ENCODE measurements around the gene TRIM7. TPM values are rescaled to one million over a fixed set of nuclear protein-coding genes. Genes with fewer than 3 reads are reported as not detected.
A peak's percentile ranks its signal among the peaks of the same experiment; 100 is the strongest.

TRIM7 gene
- total and polyA plus RNA-seq, 2 donors (not counting 1 experiment from before 2014, with no cell fraction given): 1.7 to 7.4 TPM

GRCh38 chr5:181217803-181218062 is 12.7 kb upstream of the TRIM7 start:
- TF ChIP-seq EZH2 (IDR thresholded peaks at IDR 0.05; ENCODE audit: borderline replicate concordance, insufficient read depth, low read depth, low read length, poor library complexity, severe bottlenecking): no peak
- peak; percentile 13 for TF ChIP-seq CTCF (IDR thresholded peaks at IDR 0.05)
- peaks cover 43% of the 10 kb centered on the region for H3K4me1 Mint-ChIP-seq

GRCh38 chr5:181217111-181217802 is 12.3 kb upstream of the TRIM7 start:
- peaks cover 0 to 18% (median 0%) of the 10 kb centered on the region in 3 donors for H3K9me3 ChIP-seq (ENCODE audit: control extremely low read depth in 1 of 3, control insufficient read depth in 2 of 3, insufficient read depth in 1 of 3, low read length in 2 of 3)
- H3K79me2 ChIP-seq (ENCODE audit: control insufficient read depth, insufficient read depth, low read length): no peaks in the 10 kb centered on the region
- H3K9me3 Mint-ChIP-seq (ENCODE audit: insufficient read depth): no peaks in the 10 kb centered on the region
- 2% methylated on average over 46 of the region's 46 CpGs for WGBS (ENCODE audit: insufficient coverage)
- intact Hi-C loops (cut with micrococcal nuclease): loop anchor here (1.0 to 10.0 kb wide), 2 partner anchors 10 to 52 kb away; no protein-coding TSS in a partner anchor
- H3K4me3 ChIP-seq (ENCODE audit: control extremely low read depth in 1 of 5, extremely low read depth in 1 of 5, insufficient read depth in 1 of 5, low read depth in 2 of 5, low read length in 4 of 5): peak overlapping the region; percentile 53 to 86 (median 71)
- H3K27ac Mint-ChIP-seq: peak overlapping the region; percentile 94
- peaks cover 40% of the 10 kb centered on the region for H3K4me1 Mint-ChIP-seq
- H3K4me1 ChIP-seq (ENCODE audit: control insufficient read depth in 2 of 2, insufficient read depth in 2 of 2, low read length in 2 of 2): peaks cover 9 to 32% of the 10 kb centered on the region in 2 donors
- peak; percentile 83 for DNase-seq
- peak; percentile 32 for ATAC-seq (ENCODE audit: low read depth)
- ChIA-PET CTCF (interaction anchor here (0.9 to 1.9 kb wide), 5 partner anchors 10 to 33 kb away, joined by 3 to 13 read pairs (median 3); no protein-coding TSS in a partner anchor), POLR2A (interaction anchor here (0.8 to 2.7 kb wide), 4 partner anchors 10 to 28 kb away, joined by 3 to 14 read pairs (median 4); no protein-coding TSS in a partner anchor)
- H3K4me2 ChIP-seq (replicated peaks; ENCODE audit: low read depth, low read length, poor library complexity, severe bottlenecking): peak overlapping the region; percentile 93
- H4K20me1 ChIP-seq (ENCODE audit: control insufficient read depth, insufficient read depth, low read length, poor library complexity, severe bottlenecking): peaks cover 7% of the 10 kb centered on the region
- peak overlapping the region; percentile 99 for H3K4me3 Mint-ChIP-seq
- peak overlapping the region; percentile 75 for H3K9ac ChIP-seq (ENCODE audit: low read length)
- H3K27me3 Mint-ChIP-seq: no peaks in the 10 kb centered on the region
- no peak for TF ChIP-seq EZH2 (IDR thresholded peaks at IDR 0.05; ENCODE audit: borderline replicate concordance, insufficient read depth, low read depth, low read length, poor library complexity, severe bottlenecking)
- no peak for TF ChIP-seq CTCF (IDR thresholded peaks at IDR 0.05)
- H2AFZ ChIP-seq (ENCODE audit: insufficient read depth, low read depth, low read length, poor library complexity, severe bottlenecking): peak overlapping the region; percentile 91
- no peaks in the 10 kb centered on the region for H3K36me3 ChIP-seq (replicated peaks in 1 of 2; ENCODE audit: control extremely low read depth in 1 of 2, control insufficient read depth in 1 of 2, extremely low read depth in 1 of 2, insufficient read depth in 2 of 2, low read length in 1 of 2)
- peak overlapping the region; percentile 31 to 57 for H3K27ac ChIP-seq (ENCODE audit: low read length in 2 of 2)
- H3K27me3 ChIP-seq (replicated peaks in 1 of 4; ENCODE audit: control extremely low read depth in 1 of 4, control insufficient read depth in 3 of 4, insufficient read depth in 4 of 4, low read length in 3 of 4): no peaks in the 10 kb centered on the region

More at GRCh38 chr5:181217803-181218062, 12.7 kb upstream of the TRIM7 start:
- no peaks in the 10 kb centered on the region for H3K27me3 Mint-ChIP-seq
- peaks cover 7% of the 10 kb centered on the region for H4K20me1 ChIP-seq (ENCODE audit: control insufficient read depth, insufficient read depth, low read length, poor library complexity, severe bottlenecking)
- H3K4me3 Mint-ChIP-seq: peak overlapping the region; percentile 99
- intact Hi-C loops (cut with micrococcal nuclease): loop anchor here (1.0 to 10.0 kb wide), 3 partner anchors 10 to 53 kb away; no protein-coding TSS in a partner anchor
- no peaks in the 10 kb centered on the region for H3K27me3 ChIP-seq (replicated peaks in 1 of 4; ENCODE audit: control extremely low read depth in 1 of 4, control insufficient read depth in 3 of 4, insufficient read depth in 4 of 4, low read length in 3 of 4)
- 5% methylated on average over 11 of the region's 13 CpGs for WGBS (ENCODE audit: insufficient coverage)
- ATAC-seq (ENCODE audit: low read depth) (peak; percentile 37), DNase-seq (peak; percentile 83)
- peak overlapping the region; percentile 93 for H3K4me2 ChIP-seq (replicated peaks; ENCODE audit: low read depth, low read length, poor library complexity, severe bottlenecking)
- H3K4me1 ChIP-seq (ENCODE audit: control insufficient read depth in 2 of 2, insufficient read depth in 2 of 2, low read length in 2 of 2): peaks cover 9 to 36% of the 10 kb centered on the region in 2 donors
- no peaks in the 10 kb centered on the region for H3K36me3 ChIP-seq (replicated peaks in 1 of 2; ENCODE audit: control extremely low read depth in 1 of 2, control insufficient read depth in 1 of 2, extremely low read depth in 1 of 2, insufficient read depth in 2 of 2, low read length in 1 of 2)
- H3K79me2 ChIP-seq (ENCODE audit: control insufficient read depth, insufficient read depth, low read length): no peaks in the 10 kb centered on the region
- peaks cover 0 to 18% (median 0%) of the 10 kb centered on the region in 3 donors for H3K9me3 ChIP-seq (ENCODE audit: control extremely low read depth in 1 of 3, control insufficient read depth in 2 of 3, insufficient read depth in 1 of 3, low read length in 2 of 3)
- POLR2A ChIA-PET: interaction anchor here (0.8 to 2.7 kb wide), 4 partner anchors 10 to 29 kb away, joined by 3 to 14 read pairs (median 4); no protein-coding TSS in a partner anchor
- peak overlapping the region; percentile 53 to 86 (median 71) for H3K4me3 ChIP-seq (ENCODE audit: control extremely low read depth in 1 of 5, extremely low read depth in 1 of 5, insufficient read depth in 1 of 5, low read depth in 2 of 5, low read length in 4 of 5)
- H3K27ac Mint-ChIP-seq: peak overlapping the region; percentile 94
- CTCF ChIA-PET: interaction anchor here (0.9 to 1.9 kb wide), 4 partner anchors 11 to 33 kb away, joined by 3 to 13 read pairs (median 4); no protein-coding TSS in a partner anchor
- peak overlapping the region; percentile 91 for H2AFZ ChIP-seq (ENCODE audit: insufficient read depth, low read depth, low read length, poor library complexity, severe bottlenecking)
- H3K9me3 Mint-ChIP-seq (ENCODE audit: insufficient read depth): no peaks in the 10 kb centered on the region
- H3K9ac ChIP-seq (ENCODE audit: low read length): peak overlapping the region; percentile 75
- peak overlapping the region; percentile 31 to 57 for H3K27ac ChIP-seq (ENCODE audit: low read length in 2 of 2)
